NT2/D1 (cell line): ENCODE data around the gene PPP1R14B.

Source experiments
- SUZ12 ChIP-seq: IDR thresholded peaks from 2 replicates; pipeline ENCODE4 v1.6.1; 2011; ENCODE audit not compliant: insufficient read length, insufficient read depth; ENCODE audit errors: extremely low read depth
- YY1 ChIP-seq: IDR thresholded peaks from 2 replicates; pipeline ENCODE4 v1.6.1; 2011; ENCODE audit not compliant: insufficient read length, insufficient read depth
- ZNF274 ChIP-seq: IDR thresholded peaks from 2 replicates; pipeline ENCODE4 v1.6.1; 2011; ENCODE audit warnings: mild to moderate bottlenecking, low read depth, low read length

DNA sequence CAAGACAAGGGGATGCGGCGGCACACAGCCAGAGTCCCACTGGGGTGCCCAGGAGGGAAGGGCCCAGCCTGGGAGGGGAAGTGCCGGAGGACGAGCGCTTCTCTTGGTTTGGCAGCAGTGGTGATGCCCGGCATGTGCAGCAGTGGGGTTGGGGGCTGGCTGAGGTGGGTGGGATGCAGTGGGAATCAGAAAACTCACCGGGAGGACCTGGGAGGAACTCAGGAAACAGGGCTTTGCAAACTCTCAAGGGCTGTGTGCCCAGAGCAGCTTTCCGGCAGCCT, 37.2 kb downstream of the PPP1R14B start:
- no peak for TF ChIP-seq YY1
- no peak for TF ChIP-seq SUZ12
- no peak for TF ChIP-seq ZNF274
